HepG2 (cell line): Measurements from ENCODE around the gene SHLD1.

Experiments
- JUNB ChIP-seq: sonication (generic); formaldehyde crosslinking; IDR thresholded peaks from 2 replicates; pipeline ENCODE4 v1.8.0; 2022; ENCODE audit warnings: missing genetic modification reagents, mild to moderate bottlenecking, borderline replicate concordance
- YY1 ChIP-seq: IDR thresholded peaks from 2 replicates; pipeline ENCODE4 v1.6.1; 2011; ENCODE audit warnings: low read length, low read depth, moderate library complexity, mild to moderate bottlenecking; ENCODE audit not compliant: insufficient read depth, insufficient replicate concordance
- ZBTB7A ChIP-seq: sonication (generic); formaldehyde crosslinking; IDR thresholded peaks from 2 replicates; pipeline ENCODE4 v1.8.0; 2022; ENCODE audit warnings: mild to moderate bottlenecking, missing genetic modification reagents
- TF ChIP-seq, protein P1 (sequence below): IDR thresholded peaks from 2 replicates; pipeline ENCODE4 v1.6.1; 2012; ENCODE audit warnings: low read length, improper control_type of control experiment

DNA sequence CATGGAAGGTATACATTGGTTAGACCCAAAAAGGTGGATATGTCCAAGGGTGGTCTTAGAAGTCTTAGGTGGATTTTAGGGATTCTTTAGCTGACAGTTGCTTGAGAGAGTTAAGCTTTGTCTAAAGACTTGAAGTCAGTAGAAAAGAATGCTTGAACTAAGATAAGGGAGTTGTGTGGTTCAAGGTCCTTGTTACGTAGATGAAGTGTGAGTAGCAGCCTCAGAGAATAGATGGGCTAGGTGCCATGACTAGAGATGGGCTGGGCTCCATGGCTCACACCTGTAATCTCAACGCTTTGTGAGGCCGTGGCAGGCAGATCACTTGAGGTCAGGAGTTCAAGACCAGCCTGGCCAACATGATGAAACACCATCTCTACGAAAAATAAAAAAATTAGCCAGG, 1.7 kb downstream of the SHLD1 start:
- TF ChIP-seq, protein P1, sequence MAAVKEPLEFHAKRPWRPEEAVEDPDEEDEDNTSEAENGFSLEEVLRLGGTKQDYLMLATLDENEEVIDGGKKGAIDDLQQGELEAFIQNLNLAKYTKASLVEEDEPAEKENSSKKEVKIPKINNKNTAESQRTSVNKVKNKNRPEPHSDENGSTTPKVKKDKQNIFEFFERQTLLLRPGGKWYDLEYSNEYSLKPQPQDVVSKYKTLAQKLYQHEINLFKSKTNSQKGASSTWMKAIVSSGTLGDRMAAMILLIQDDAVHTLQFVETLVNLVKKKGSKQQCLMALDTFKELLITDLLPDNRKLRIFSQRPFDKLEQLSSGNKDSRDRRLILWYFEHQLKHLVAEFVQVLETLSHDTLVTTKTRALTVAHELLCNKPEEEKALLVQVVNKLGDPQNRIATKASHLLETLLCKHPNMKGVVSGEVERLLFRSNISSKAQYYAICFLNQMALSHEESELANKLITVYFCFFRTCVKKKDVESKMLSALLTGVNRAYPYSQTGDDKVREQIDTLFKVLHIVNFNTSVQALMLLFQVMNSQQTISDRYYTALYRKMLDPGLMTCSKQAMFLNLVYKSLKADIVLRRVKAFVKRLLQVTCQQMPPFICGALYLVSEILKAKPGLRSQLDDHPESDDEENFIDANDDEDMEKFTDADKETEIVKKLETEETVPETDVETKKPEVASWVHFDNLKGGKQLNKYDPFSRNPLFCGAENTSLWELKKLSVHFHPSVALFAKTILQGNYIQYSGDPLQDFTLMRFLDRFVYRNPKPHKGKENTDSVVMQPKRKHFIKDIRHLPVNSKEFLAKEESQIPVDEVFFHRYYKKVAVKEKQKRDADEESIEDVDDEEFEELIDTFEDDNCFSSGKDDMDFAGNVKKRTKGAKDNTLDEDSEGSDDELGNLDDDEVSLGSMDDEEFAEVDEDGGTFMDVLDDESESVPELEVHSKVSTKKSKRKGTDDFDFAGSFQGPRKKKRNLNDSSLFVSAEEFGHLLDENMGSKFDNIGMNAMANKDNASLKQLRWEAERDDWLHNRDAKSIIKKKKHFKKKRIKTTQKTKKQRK, result no peak
- TF ChIP-seq ZBTB7A (CRISPR knock-in tag), result no peak
- no peak for TF ChIP-seq JUNB
- TF ChIP-seq YY1, result no peak
